Tibial nerve (tissue), 4 donors: ENCODE measurements around the gene ASTN2.

Experiments
- EP300 ChIP-seq, 2 donors: sonication (generic); formaldehyde crosslinking; IDR thresholded peaks; one replicate each; pipeline ENCODE4 v1.6.1; 2017; ENCODE audit warnings: antibody characterized with exemption in 2 of 2, mild to moderate bottlenecking in 1 of 2
- POLR2A ChIP-seq, 2 donors: fragments of 450-650 bp; IDR thresholded peaks; one replicate each; pipeline ENCODE4 v1.6.1; 2017; ENCODE audit warnings: antibody characterized with exemption in 2 of 2, mild to moderate bottlenecking in 2 of 2, moderate library complexity in 2 of 2
- TF ChIP-seq, protein P1 (sequence below), 5 experiments: fragments of 200-600 bp in 3 of 5; fragments of 450-650 bp in 2 of 5; sonication (generic) in 3 of 5; IDR thresholded peaks; one replicate each; pipeline ENCODE4 v1.5.1; 2016 to 2019; ENCODE audit warnings: antibody characterized with exemption in 5 of 5, mild to moderate bottlenecking in 3 of 5, moderate library complexity in 2 of 5

GRCh38 chr9:117122102-117122501, 292.8 kb downstream of the ASTN2 start:
- no peak for TF ChIP-seq POLR2A (IDR thresholded peaks at IDR 0.05)
- TF ChIP-seq, protein P1, sequence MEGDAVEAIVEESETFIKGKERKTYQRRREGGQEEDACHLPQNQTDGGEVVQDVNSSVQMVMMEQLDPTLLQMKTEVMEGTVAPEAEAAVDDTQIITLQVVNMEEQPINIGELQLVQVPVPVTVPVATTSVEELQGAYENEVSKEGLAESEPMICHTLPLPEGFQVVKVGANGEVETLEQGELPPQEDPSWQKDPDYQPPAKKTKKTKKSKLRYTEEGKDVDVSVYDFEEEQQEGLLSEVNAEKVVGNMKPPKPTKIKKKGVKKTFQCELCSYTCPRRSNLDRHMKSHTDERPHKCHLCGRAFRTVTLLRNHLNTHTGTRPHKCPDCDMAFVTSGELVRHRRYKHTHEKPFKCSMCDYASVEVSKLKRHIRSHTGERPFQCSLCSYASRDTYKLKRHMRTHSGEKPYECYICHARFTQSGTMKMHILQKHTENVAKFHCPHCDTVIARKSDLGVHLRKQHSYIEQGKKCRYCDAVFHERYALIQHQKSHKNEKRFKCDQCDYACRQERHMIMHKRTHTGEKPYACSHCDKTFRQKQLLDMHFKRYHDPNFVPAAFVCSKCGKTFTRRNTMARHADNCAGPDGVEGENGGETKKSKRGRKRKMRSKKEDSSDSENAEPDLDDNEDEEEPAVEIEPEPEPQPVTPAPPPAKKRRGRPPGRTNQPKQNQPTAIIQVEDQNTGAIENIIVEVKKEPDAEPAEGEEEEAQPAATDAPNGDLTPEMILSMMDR (IDR thresholded peaks at IDR 0.05), result no peak
- TF ChIP-seq EP300 (IDR thresholded peaks at IDR 0.05), result no peak
